K562 (cell line): ENCODE results near the gene SEC24B. TPM values are rescaled to one million over a fixed set of nuclear protein-coding genes. Genes with fewer than 3 reads are reported as not detected.

Experiments
- ATAC-seq: fragments of 200-7000 bp; cut with Tn5 transposase; 3 replicates; pipeline ENCODE4 v1.9.1; 2020; ENCODE audit warnings: moderate library complexity
- BruUV-seq: library from RNA; stranded (reverse); fragments of 400-500 nt; replicated peaks from 2 replicates; lab custom pipeline; 2021; lab: Mats Ljungman, UMichigan
- CTCF ChIA-PET: fragments of 300-600 bp; formaldehyde crosslinking; extraction: SDS; loops from one replicate; lab custom pipeline; 2021; ENCODE audit warnings: low intra/inter-chr PET ratio; lab: Yijun Ruan, JAX
- POLR2A ChIA-PET: fragments of 300-600, 350-650 bp; sonication (Branson Sonifier 250); formaldehyde crosslinking; extraction: SDS; loops from one replicate; lab custom pipeline; 2021; ENCODE audit warnings: antibody characterized with exemption, inconsistent platforms; lab: Yijun Ruan, JAX
- DNase-seq, 4 experiments: peaks; one replicate each; pipeline versions ENCODE4 v3.0.0 to v3.0.0-alpha.2; 2011 to 2018; ENCODE audit warnings: low spot score in 3 of 4, mixed read lengths in 3 of 4; ENCODE audit errors: extremely low read depth in 1 of 4
- FAIRE-seq: peaks from 2 replicates; lab custom pipeline; 2011; peaks lifted over from hg19 to GRCh38; lab: Jason Lieb, UNC
- H2AFZ ChIP-seq: 2 replicates; pipeline ENCODE4 v1.6.0; 2011; ENCODE audit warnings: low read depth, low read length, control low read depth, inconsistent platforms
- H3K27ac ChIP-seq: fragments of 200-600 bp; 3 replicates; pipeline ENCODE4 v1.8.0; 2011; ENCODE audit warnings: low read depth, mild to moderate bottlenecking, control low read depth, inconsistent platforms, low read length, moderate library complexity, mixed read lengths; ENCODE audit errors: extremely low read depth
- H3K27me3 ChIP-seq, 2 experiments: fragments of 300-600 bp in 1 of 2; 2 replicates in 1 of 2; 3 replicates in 1 of 2; pipeline versions ENCODE4 v1.6.0 to v1.8.0; 2011; ENCODE audit warnings: inconsistent platforms in 2 of 2, low read length in 2 of 2, mild to moderate bottlenecking in 1 of 2, mixed read lengths in 1 of 2, moderate library complexity in 1 of 2; ENCODE audit not compliant: control insufficient read depth in 2 of 2, insufficient read depth in 2 of 2
- H3K36me3 ChIP-seq: fragments of 300-600 bp; 3 replicates; pipeline ENCODE4 v1.8.0; 2011; ENCODE audit warnings: mild to moderate bottlenecking, low read length, inconsistent platforms; ENCODE audit not compliant: control insufficient read depth, insufficient read depth
- H3K4me1 ChIP-seq, 2 experiments: fragments of 200-600 bp in 1 of 2; replicated peaks in 1 of 2; 2 replicates in 1 of 2; 3 replicates in 1 of 2; pipeline versions ENCODE4 v1.5.1 to v1.8.0; 2011; ENCODE audit warnings: inconsistent platforms in 2 of 2, low read length in 2 of 2, mild to moderate bottlenecking in 1 of 2, mixed read lengths in 1 of 2, moderate library complexity in 1 of 2; ENCODE audit not compliant: control insufficient read depth in 2 of 2, insufficient read depth in 2 of 2
- H3K4me2 ChIP-seq: 2 replicates; pipeline ENCODE4 v1.6.1; 2011; ENCODE audit warnings: low read length, control low read depth, inconsistent platforms, mixed read lengths; ENCODE audit not compliant: insufficient read depth
- H3K4me3 ChIP-seq: fragments of 200-600 bp; sonication (generic), shearing (Covaris generic); 2 replicates; pipeline ENCODE4 v1.5.1; 2016; ENCODE audit warnings: control low read depth, inconsistent platforms
- H3K79me2 ChIP-seq: fragments of 200-600 bp; 3 replicates; pipeline ENCODE4 v1.8.0; 2011; ENCODE audit warnings: low read length, inconsistent platforms; ENCODE audit not compliant: control insufficient read depth, insufficient read depth
- H3K9ac ChIP-seq, 2 experiments: 2 replicates each; pipeline versions ENCODE4 v1.6.0 to v1.6.1; 2011; ENCODE audit warnings: low read depth in 2 of 2, low read length in 2 of 2, control low read depth in 1 of 2, inconsistent platforms in 1 of 2, mild to moderate bottlenecking in 1 of 2, mixed read lengths in 1 of 2; ENCODE audit not compliant: insufficient read depth in 1 of 2
- H3K9me1 ChIP-seq: one replicate; pipeline ENCODE4 v1.6.0; 2011; ENCODE audit warnings: inconsistent platforms, mild to moderate bottlenecking, low read length, moderate library complexity; ENCODE audit not compliant: control insufficient read depth, insufficient read depth
- H3K9me3 ChIP-seq: replicated peaks from 2 replicates; pipeline ENCODE4 v1.5.1; 2011; ENCODE audit warnings: low read depth, low read length, inconsistent platforms; ENCODE audit not compliant: control insufficient read depth, insufficient read depth
- H4K20me1 ChIP-seq: replicated peaks from 2 replicates; pipeline ENCODE4 v1.6.1; 2011; ENCODE audit warnings: low read length, inconsistent platforms, mixed read lengths; ENCODE audit not compliant: control insufficient read depth, insufficient read depth
- DIDO1 ChIP-seq: fragments of 450-650 bp; IDR thresholded peaks from 2 replicates; pipeline ENCODE4 v1.6.1; 2016; ENCODE audit warnings: low read depth, missing biosample characterization, missing genetic modification characterization
- E2F6 ChIP-seq, 2 experiments: IDR thresholded peaks; 2 replicates each; pipeline ENCODE4 v1.6.1; 2011; ENCODE audit warnings: borderline replicate concordance in 1 of 2, control low read depth in 1 of 2, low read depth in 1 of 2, low read length in 1 of 2, mild to moderate bottlenecking in 1 of 2, mixed read lengths in 1 of 2, moderate library complexity in 1 of 2; ENCODE audit not compliant: insufficient read depth in 1 of 2, insufficient read length in 1 of 2, poor library complexity in 1 of 2, severe bottlenecking in 1 of 2; ENCODE audit errors: extremely low read depth in 1 of 2
- EZH2 ChIP-seq: IDR thresholded peaks from 2 replicates; pipeline ENCODE4 v1.6.1; 2012; ENCODE audit warnings: low read depth, mild to moderate bottlenecking, inconsistent platforms, low read length, borderline replicate concordance
- HOMEZ ChIP-seq: fragments of 250-450 bp; sonication (Bioruptor Pico); IDR thresholded peaks from 2 replicates; pipeline ENCODE4 v1.4.0; 2020; ENCODE audit warnings: mild to moderate bottlenecking, moderate library complexity
- KDM1A ChIP-seq, 2 experiments: fragments of 450-650 bp; IDR thresholded peaks; 2 replicates each; pipeline ENCODE4 v1.6.1; 2016; ENCODE audit warnings: mild to moderate bottlenecking in 2 of 2
- NFIX ChIP-seq: fragments of 250-450 bp; sonication (Bioruptor Pico); IDR thresholded peaks from 2 replicates; pipeline ENCODE4 v1.4.0; 2020; ENCODE audit warnings: low read depth, mild to moderate bottlenecking, moderate library complexity
- PHB ChIP-seq: fragments of 250-450 bp; sonication (Bioruptor Pico); IDR thresholded peaks from 2 replicates; pipeline ENCODE4 v1.5.0; 2021
- POLR2AphosphoS2 ChIP-seq: IDR thresholded peaks from 2 replicates; pipeline ENCODE4 v1.6.1; 2012; ENCODE audit warnings: low read length, improper control_type of control experiment
- POLR2B ChIP-seq: fragments of 450-650 bp; IDR thresholded peaks from 2 replicates; pipeline ENCODE4 v1.6.1; 2018; ENCODE audit warnings: low read depth; ENCODE audit not compliant: partially characterized antibody
- SOX6 ChIP-seq: fragments of 450-650 bp; IDR thresholded peaks from 2 replicates; pipeline ENCODE4 v1.6.1; 2014; ENCODE audit warnings: mild to moderate bottlenecking
- STAG1 ChIP-seq: sonication (generic); formaldehyde crosslinking; IDR thresholded peaks from 2 replicates; pipeline ENCODE4 v1.5.0; 2020; ENCODE audit warnings: missing genetic modification reagents, borderline replicate concordance
- TCF7 ChIP-seq: sonication (generic); IDR thresholded peaks from 2 replicates; pipeline ENCODE4 v1.6.1; 2016; ENCODE audit warnings: antibody characterized with exemption, borderline replicate concordance
- ZBTB5 ChIP-seq: fragments of 450-650 bp; IDR thresholded peaks from 2 replicates; pipeline ENCODE4 v1.6.1; 2017; ENCODE audit warnings: antibody characterized with exemption
- ZNF274 ChIP-seq: IDR thresholded peaks from 2 replicates; pipeline ENCODE4 v1.6.1; 2011; ENCODE audit warnings: low read depth, mild to moderate bottlenecking, low read length, moderate library complexity, borderline replicate concordance
- ZNF57 ChIP-seq: fragments of 450-650 bp; formaldehyde crosslinking; IDR thresholded peaks from 2 replicates; pipeline ENCODE4 v1.4.0; 2020; ENCODE audit warnings: mild to moderate bottlenecking, moderate library complexity
- WGBS: fragments of 100-300 bp; shearing (Covaris generic); methylation state at CpG from one replicate; pipeline ENCODE4 v1.1.6; 2016; ENCODE audit warnings: low coverage, mixed read lengths; ENCODE audit not compliant: insufficient coverage; ENCODE audit errors: missing lambda C conversion rate; 5-methylcytosine and 5-hydroxymethylcytosine counted together
- in situ Hi-C: fragments of 300-500 bp; cut with MboI; formaldehyde crosslinking; loops from 4 replicates; pipeline ENCODE4 v1.15.0; 2018; ENCODE audit warnings: inconsistent platforms, mixed read lengths
- intact Hi-C: fragments of 100-400 bp; cut with micrococcal nuclease; formaldehyde crosslinking; loops from 2 replicates; pipeline ENCODE4 v1.14.2; 2022
- polyA plus RNA-seq, 8 experiments: library from polyadenylated mRNA; depleted of rRNA in 4 of 8; stranded (reverse) in 5 of 8; unstranded in 3 of 8; fragments of >200 nt; fragmentation: Nextera tagmentation in 2 of 8; fragmentation: Illumina TruSeq in 1 of 8; extraction: Ambion mirVana in 2 of 8; extraction: Trizol in 1 of 8; gene quantifications; 2 replicates each; pipeline versions ENCODE4 v1.2.1 to v1.2.3, GENCODE V29; 2011 to 2014; ENCODE audit warnings: inconsistent platforms in 1 of 8, missing spikeins in 1 of 8
- total RNA-seq, 7 experiments: library from RNA; depleted of rRNA in 6 of 7; stranded (reverse); fragments of >200 nt in 6 of 7; fragmentation: Illumina TruSeq in 2 of 7; extraction: Trizol in 2 of 7; gene quantifications; 2 replicates each; pipeline versions ENCODE4 v1.2.1 to v1.2.3, GENCODE V29; 2011 to 2021; ENCODE audit warnings: low replicate concordance in 1 of 7

Gene SEC24B
- total and polyA plus RNA-seq, 9 of the 15 experiments (the other 6 are each of a cell fraction or from before 2014, with no cell fraction given): 6.3 to 46.4 (median 17.1) TPM

DNA sequence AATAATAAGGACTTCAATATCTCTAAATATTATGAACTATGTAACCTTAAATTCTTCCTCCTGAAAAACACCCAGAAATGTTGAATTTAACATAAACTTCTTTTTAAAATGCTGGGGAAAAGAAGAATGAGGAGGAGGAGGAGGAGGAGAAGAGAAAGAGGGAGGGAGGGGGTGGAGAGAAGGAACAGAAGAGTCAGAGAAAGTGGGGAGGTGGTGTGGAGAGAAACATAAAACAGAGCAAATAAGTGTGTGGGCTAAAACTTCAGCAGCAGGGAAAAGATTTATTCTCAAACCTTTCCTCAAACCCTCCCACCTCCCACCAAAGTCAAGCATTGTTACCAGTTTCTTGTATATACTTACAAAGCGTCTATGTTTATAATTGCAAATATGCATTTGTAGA is 34.7 kb upstream of the SEC24B start:
- no peak for ATAC-seq
- peaks cover 0 to 3% of the 10 kb centered on the region in 2 experiments; a peak in 2 of 5 replicates for H3K4me1 ChIP-seq
- in situ Hi-C loops: no loop called here
- no TSS peak for BruUV-seq
- no peak overlapping the region for H2AFZ ChIP-seq
- no peak for FAIRE-seq
- no peaks in the 10 kb centered on the region for H3K9me3 ChIP-seq
- H3K79me2 ChIP-seq: no peaks in the 10 kb centered on the region
- H3K27ac ChIP-seq: no peak overlapping the region
- ChIA-PET CTCF (no interaction called here), POLR2A (no interaction called here)
- intact Hi-C loops: no loop called here
- H3K36me3 ChIP-seq: no peaks in the 10 kb centered on the region
- peaks cover 3 to 19% of the 10 kb centered on the region in 2 experiments; a peak in 3 of 5 replicates for H3K27me3 ChIP-seq
- H3K9me1 ChIP-seq: no peaks in the 10 kb centered on the region
- 5% methylated on average over 1 of the region's 1 CpG for WGBS
- H4K20me1 ChIP-seq: no peaks in the 10 kb centered on the region
- no peak for DNase-seq
- TF ChIP-seq SOX6: no peak
- TF ChIP-seq E2F6 (IDR thresholded peaks at IDR 0.05; ENCODE audit: borderline replicate concordance in 1 of 2, extremely low read depth in 1 of 2, insufficient read depth in 1 of 2, insufficient read length in 1 of 2, low read depth in 1 of 2, low read length in 1 of 2, poor library complexity in 1 of 2, severe bottlenecking in 1 of 2): no peak
- no peak for TF ChIP-seq EZH2
- TF ChIP-seq KDM1A (IDR thresholded peaks at IDR 0.05): no peak
- TF ChIP-seq ZNF57 (CRISPR knock-in tag): no peak
- no peak for TF ChIP-seq PHB (CRISPR knock-in tag)
- TF ChIP-seq NFIX (CRISPR knock-in tag): no peak
- TF ChIP-seq ZNF274: no peak
- no peak for TF ChIP-seq POLR2AphosphoS2
- no peak for TF ChIP-seq TCF7
- no peak for TF ChIP-seq DIDO1 (tag)
- TF ChIP-seq ZBTB5: no peak
- no peak for TF ChIP-seq HOMEZ (CRISPR knock-in tag)
- TF ChIP-seq POLR2B: no peak
- TF ChIP-seq STAG1: no peak
- H3K9ac ChIP-seq: no peak overlapping the region
- H3K4me3 ChIP-seq: no peak overlapping the region
- no peak overlapping the region for H3K4me2 ChIP-seq
